WTC11 (cell line): Measurements from ENCODE around the gene SLCO1B1. TPM values are rescaled to one million over a fixed set of nuclear protein-coding genes. Genes with fewer than 3 reads are reported as not detected.

Experiments
- ATAC-seq: fragments of 200-7000 bp; cut with Tn5 transposase; 2 replicates; pipeline ENCODE4 v1.10.0; 2021; ENCODE audit warnings: mild to moderate bottlenecking, moderate library complexity
- CTCF ChIA-PET: fragments of 300-600 bp; sonication (Branson Sonifier 250); formaldehyde crosslinking; loops from one replicate; lab custom pipeline; 2021; ENCODE audit warnings: antibody characterized with exemption; lab: Charles Lee
- POLR2A ChIA-PET: fragments of 350-600 bp; sonication (Branson Sonifier 250); formaldehyde crosslinking; loops from one replicate; lab custom pipeline; 2021; ENCODE audit warnings: antibody characterized with exemption; lab: Charles Lee
- DNase-seq: peaks from one replicate; pipeline ENCODE4 v3.0.0; 2021; ENCODE audit warnings: low spot score
- H3K27ac Mint-ChIP-seq: 2 replicates; pipeline ENCODE4 v1.8.0; 2021; ENCODE audit warnings: mixed read lengths
- H3K27me3 Mint-ChIP-seq: 2 replicates; pipeline ENCODE4 v1.8.0; 2021; ENCODE audit warnings: low read depth, mild to moderate bottlenecking, moderate library complexity, mixed read lengths
- H3K36me3 Mint-ChIP-seq: 2 replicates; pipeline ENCODE4 v1.8.0; 2021; ENCODE audit warnings: mixed read lengths
- H3K4me1 Mint-ChIP-seq: 2 replicates; pipeline ENCODE4 v1.8.0; 2022; ENCODE audit warnings: mixed read lengths
- H3K4me3 Mint-ChIP-seq: 2 replicates; pipeline ENCODE4 v1.8.0; 2021; ENCODE audit warnings: mild to moderate bottlenecking, moderate library complexity, mixed read lengths
- H3K9me3 Mint-ChIP-seq: 2 replicates; pipeline ENCODE4 v1.8.0; 2021; ENCODE audit warnings: mixed read lengths
- CBFB ChIP-seq: sonication (generic); formaldehyde crosslinking; IDR thresholded peaks from 2 replicates; pipeline ENCODE4 v1.8.1; 2022; ENCODE audit warnings: mild to moderate bottlenecking, low read depth, missing genetic modification reagents
- CREB1 ChIP-seq: sonication (generic); formaldehyde crosslinking; IDR thresholded peaks from 2 replicates; pipeline ENCODE4 v1.8.0; 2023; ENCODE audit warnings: mild to moderate bottlenecking, missing genetic modification reagents
- FOXJ3 ChIP-seq: sonication (generic); formaldehyde crosslinking; IDR thresholded peaks from 2 replicates; pipeline ENCODE4 v1.9.0; 2021; ENCODE audit warnings: missing genetic modification reagents, mild to moderate bottlenecking, borderline replicate concordance
- KAT7 ChIP-seq: sonication (generic); formaldehyde crosslinking; IDR thresholded peaks from 2 replicates; pipeline ENCODE4 v1.8.1; 2023; ENCODE audit warnings: missing genetic modification reagents, mild to moderate bottlenecking, borderline replicate concordance
- NFE2L1 ChIP-seq: sonication (generic); formaldehyde crosslinking; IDR thresholded peaks from 2 replicates; pipeline ENCODE4 v1.8.1; 2023; ENCODE audit warnings: missing genetic modification reagents
- PRRX2 ChIP-seq: fragments of 250-450 bp; sonication (Bioruptor Pico); IDR thresholded peaks from 2 replicates; pipeline ENCODE4 v1.8.0; 2021; ENCODE audit warnings: mild to moderate bottlenecking
- SMAD4 ChIP-seq: sonication (generic); formaldehyde crosslinking; IDR thresholded peaks from 2 replicates; pipeline ENCODE4 v1.8.0; 2022; ENCODE audit warnings: mild to moderate bottlenecking, missing genetic modification reagents
- SOX15 ChIP-seq: fragments of 250-450 bp; sonication (Bioruptor Pico); IDR thresholded peaks from 2 replicates; pipeline ENCODE4 v1.9.0; 2021; ENCODE audit warnings: mild to moderate bottlenecking
- ZNF423 ChIP-seq: fragments of 250-450 bp; sonication (Bioruptor Pico); IDR thresholded peaks from 2 replicates; pipeline ENCODE4 v2.1.2; 2022; ENCODE audit warnings: mild to moderate bottlenecking, moderate library complexity
- total RNA-seq: library from RNA; stranded (reverse); gene quantifications from 3 replicates; pipeline ENCODE4 v1.2.3, GENCODE V29; 2021
- TF ChIP-seq, protein P1 (sequence below): sonication (generic); formaldehyde crosslinking; IDR thresholded peaks from 2 replicates; pipeline ENCODE4 v1.8.1; 2023; ENCODE audit warnings: mild to moderate bottlenecking, missing genetic modification reagents, borderline replicate concordance
- TF ChIP-seq, protein P2 (sequence below): fragments of 200-600 bp; IDR thresholded peaks from 2 replicates; pipeline ENCODE4 v1.8.0; 2022; ENCODE audit warnings: antibody characterized with exemption
- TF ChIP-seq, protein P3 (sequence below): fragments of 250-450 bp; sonication (Bioruptor Pico); IDR thresholded peaks from 2 replicates; pipeline ENCODE4 v1.9.0; 2021; ENCODE audit warnings: mild to moderate bottlenecking, borderline replicate concordance
- TF ChIP-seq, protein P4 (sequence below): sonication (generic); formaldehyde crosslinking; IDR thresholded peaks from 2 replicates; pipeline ENCODE4 v1.8.0; 2023; ENCODE audit warnings: mild to moderate bottlenecking, missing genetic modification reagents
- TF ChIP-seq, protein P5 (sequence below): fragments of 250-450 bp; sonication (Bioruptor Pico); conservative IDR thresholded peaks from 2 replicates; pipeline ENCODE4 v1.9.0; 2021; ENCODE audit warnings: mild to moderate bottlenecking
- TF ChIP-seq, protein P6 (sequence below): fragments of 250-450 bp; sonication (Bioruptor Pico); IDR thresholded peaks from 2 replicates; pipeline ENCODE4 v1.8.0; 2021; ENCODE audit warnings: mild to moderate bottlenecking

Gene SLCO1B1
- total RNA-seq, 1 experiment from 2014 or later: 0.52 TPM

DNA sequence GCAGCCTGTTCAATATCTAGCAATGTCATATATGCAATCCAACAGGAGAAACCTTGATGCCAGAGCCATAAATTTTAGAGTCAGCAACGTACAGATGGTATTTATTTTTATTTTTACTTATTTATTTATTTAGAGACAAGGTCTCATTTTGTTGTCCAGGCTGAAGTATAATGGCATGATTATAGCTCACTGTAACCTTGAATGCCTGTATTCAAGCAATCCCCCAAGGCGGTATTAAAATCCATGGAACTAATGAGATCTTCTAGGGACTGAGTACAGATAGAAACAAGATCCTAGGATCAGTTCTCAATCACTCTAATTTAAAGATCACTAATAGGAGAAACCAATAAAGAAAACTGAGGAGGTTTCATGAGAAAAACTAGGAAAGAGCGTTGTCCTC is 89.3 kb downstream of the SLCO1B1 start:
- ATAC-seq: no peak
- H3K4me3 Mint-ChIP-seq: no peak overlapping the region
- H3K36me3 Mint-ChIP-seq: no peaks in the 10 kb centered on the region
- no peak overlapping the region for H3K27ac Mint-ChIP-seq
- no peaks in the 10 kb centered on the region for H3K27me3 Mint-ChIP-seq
- peaks cover 9% of the 10 kb centered on the region for H3K4me1 Mint-ChIP-seq
- H3K9me3 Mint-ChIP-seq: 0 out of 2 replicates have a peak, but pooled peaks cover 4% of the 10 kb centered on the region
- no peak for TF ChIP-seq FOXJ3 (CRISPR knock-in tag)
- TF ChIP-seq PRRX2 (CRISPR knock-in tag): no peak
- no peak for TF ChIP-seq NFE2L1
- TF ChIP-seq CBFB: no peak
- TF ChIP-seq, protein P1, sequence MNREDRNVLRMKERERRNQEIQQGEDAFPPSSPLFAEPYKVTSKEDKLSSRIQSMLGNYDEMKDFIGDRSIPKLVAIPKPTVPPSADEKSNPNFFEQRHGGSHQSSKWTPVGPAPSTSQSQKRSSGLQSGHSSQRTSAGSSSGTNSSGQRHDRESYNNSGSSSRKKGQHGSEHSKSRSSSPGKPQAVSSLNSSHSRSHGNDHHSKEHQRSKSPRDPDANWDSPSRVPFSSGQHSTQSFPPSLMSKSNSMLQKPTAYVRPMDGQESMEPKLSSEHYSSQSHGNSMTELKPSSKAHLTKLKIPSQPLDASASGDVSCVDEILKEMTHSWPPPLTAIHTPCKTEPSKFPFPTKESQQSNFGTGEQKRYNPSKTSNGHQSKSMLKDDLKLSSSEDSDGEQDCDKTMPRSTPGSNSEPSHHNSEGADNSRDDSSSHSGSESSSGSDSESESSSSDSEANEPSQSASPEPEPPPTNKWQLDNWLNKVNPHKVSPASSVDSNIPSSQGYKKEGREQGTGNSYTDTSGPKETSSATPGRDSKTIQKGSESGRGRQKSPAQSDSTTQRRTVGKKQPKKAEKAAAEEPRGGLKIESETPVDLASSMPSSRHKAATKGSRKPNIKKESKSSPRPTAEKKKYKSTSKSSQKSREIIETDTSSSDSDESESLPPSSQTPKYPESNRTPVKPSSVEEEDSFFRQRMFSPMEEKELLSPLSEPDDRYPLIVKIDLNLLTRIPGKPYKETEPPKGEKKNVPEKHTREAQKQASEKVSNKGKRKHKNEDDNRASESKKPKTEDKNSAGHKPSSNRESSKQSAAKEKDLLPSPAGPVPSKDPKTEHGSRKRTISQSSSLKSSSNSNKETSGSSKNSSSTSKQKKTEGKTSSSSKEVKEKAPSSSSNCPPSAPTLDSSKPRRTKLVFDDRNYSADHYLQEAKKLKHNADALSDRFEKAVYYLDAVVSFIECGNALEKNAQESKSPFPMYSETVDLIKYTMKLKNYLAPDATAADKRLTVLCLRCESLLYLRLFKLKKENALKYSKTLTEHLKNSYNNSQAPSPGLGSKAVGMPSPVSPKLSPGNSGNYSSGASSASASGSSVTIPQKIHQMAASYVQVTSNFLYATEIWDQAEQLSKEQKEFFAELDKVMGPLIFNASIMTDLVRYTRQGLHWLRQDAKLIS: no peak
- TF ChIP-seq, protein P2, sequence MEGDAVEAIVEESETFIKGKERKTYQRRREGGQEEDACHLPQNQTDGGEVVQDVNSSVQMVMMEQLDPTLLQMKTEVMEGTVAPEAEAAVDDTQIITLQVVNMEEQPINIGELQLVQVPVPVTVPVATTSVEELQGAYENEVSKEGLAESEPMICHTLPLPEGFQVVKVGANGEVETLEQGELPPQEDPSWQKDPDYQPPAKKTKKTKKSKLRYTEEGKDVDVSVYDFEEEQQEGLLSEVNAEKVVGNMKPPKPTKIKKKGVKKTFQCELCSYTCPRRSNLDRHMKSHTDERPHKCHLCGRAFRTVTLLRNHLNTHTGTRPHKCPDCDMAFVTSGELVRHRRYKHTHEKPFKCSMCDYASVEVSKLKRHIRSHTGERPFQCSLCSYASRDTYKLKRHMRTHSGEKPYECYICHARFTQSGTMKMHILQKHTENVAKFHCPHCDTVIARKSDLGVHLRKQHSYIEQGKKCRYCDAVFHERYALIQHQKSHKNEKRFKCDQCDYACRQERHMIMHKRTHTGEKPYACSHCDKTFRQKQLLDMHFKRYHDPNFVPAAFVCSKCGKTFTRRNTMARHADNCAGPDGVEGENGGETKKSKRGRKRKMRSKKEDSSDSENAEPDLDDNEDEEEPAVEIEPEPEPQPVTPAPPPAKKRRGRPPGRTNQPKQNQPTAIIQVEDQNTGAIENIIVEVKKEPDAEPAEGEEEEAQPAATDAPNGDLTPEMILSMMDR: no peak
- TF ChIP-seq, protein P3, sequence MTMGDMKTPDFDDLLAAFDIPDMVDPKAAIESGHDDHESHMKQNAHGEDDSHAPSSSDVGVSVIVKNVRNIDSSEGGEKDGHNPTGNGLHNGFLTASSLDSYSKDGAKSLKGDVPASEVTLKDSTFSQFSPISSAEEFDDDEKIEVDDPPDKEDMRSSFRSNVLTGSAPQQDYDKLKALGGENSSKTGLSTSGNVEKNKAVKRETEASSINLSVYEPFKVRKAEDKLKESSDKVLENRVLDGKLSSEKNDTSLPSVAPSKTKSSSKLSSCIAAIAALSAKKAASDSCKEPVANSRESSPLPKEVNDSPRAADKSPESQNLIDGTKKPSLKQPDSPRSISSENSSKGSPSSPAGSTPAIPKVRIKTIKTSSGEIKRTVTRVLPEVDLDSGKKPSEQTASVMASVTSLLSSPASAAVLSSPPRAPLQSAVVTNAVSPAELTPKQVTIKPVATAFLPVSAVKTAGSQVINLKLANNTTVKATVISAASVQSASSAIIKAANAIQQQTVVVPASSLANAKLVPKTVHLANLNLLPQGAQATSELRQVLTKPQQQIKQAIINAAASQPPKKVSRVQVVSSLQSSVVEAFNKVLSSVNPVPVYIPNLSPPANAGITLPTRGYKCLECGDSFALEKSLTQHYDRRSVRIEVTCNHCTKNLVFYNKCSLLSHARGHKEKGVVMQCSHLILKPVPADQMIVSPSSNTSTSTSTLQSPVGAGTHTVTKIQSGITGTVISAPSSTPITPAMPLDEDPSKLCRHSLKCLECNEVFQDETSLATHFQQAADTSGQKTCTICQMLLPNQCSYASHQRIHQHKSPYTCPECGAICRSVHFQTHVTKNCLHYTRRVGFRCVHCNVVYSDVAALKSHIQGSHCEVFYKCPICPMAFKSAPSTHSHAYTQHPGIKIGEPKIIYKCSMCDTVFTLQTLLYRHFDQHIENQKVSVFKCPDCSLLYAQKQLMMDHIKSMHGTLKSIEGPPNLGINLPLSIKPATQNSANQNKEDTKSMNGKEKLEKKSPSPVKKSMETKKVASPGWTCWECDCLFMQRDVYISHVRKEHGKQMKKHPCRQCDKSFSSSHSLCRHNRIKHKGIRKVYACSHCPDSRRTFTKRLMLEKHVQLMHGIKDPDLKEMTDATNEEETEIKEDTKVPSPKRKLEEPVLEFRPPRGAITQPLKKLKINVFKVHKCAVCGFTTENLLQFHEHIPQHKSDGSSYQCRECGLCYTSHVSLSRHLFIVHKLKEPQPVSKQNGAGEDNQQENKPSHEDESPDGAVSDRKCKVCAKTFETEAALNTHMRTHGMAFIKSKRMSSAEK (CRISPR knock-in tag): no peak
- TF ChIP-seq SOX15: no peak
- TF ChIP-seq CREB1: no peak
- TF ChIP-seq SMAD4 (CRISPR knock-in tag): no peak
- no peak for TF ChIP-seq KAT7
- TF ChIP-seq ZNF423 (CRISPR knock-in tag): no peak
- TF ChIP-seq, protein P4, sequence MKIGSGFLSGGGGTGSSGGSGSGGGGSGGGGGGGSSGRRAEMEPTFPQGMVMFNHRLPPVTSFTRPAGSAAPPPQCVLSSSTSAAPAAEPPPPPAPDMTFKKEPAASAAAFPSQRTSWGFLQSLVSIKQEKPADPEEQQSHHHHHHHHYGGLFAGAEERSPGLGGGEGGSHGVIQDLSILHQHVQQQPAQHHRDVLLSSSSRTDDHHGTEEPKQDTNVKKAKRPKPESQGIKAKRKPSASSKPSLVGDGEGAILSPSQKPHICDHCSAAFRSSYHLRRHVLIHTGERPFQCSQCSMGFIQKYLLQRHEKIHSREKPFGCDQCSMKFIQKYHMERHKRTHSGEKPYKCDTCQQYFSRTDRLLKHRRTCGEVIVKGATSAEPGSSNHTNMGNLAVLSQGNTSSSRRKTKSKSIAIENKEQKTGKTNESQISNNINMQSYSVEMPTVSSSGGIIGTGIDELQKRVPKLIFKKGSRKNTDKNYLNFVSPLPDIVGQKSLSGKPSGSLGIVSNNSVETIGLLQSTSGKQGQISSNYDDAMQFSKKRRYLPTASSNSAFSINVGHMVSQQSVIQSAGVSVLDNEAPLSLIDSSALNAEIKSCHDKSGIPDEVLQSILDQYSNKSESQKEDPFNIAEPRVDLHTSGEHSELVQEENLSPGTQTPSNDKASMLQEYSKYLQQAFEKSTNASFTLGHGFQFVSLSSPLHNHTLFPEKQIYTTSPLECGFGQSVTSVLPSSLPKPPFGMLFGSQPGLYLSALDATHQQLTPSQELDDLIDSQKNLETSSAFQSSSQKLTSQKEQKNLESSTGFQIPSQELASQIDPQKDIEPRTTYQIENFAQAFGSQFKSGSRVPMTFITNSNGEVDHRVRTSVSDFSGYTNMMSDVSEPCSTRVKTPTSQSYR (CRISPR knock-in tag): no peak
- TF ChIP-seq, protein P5, sequence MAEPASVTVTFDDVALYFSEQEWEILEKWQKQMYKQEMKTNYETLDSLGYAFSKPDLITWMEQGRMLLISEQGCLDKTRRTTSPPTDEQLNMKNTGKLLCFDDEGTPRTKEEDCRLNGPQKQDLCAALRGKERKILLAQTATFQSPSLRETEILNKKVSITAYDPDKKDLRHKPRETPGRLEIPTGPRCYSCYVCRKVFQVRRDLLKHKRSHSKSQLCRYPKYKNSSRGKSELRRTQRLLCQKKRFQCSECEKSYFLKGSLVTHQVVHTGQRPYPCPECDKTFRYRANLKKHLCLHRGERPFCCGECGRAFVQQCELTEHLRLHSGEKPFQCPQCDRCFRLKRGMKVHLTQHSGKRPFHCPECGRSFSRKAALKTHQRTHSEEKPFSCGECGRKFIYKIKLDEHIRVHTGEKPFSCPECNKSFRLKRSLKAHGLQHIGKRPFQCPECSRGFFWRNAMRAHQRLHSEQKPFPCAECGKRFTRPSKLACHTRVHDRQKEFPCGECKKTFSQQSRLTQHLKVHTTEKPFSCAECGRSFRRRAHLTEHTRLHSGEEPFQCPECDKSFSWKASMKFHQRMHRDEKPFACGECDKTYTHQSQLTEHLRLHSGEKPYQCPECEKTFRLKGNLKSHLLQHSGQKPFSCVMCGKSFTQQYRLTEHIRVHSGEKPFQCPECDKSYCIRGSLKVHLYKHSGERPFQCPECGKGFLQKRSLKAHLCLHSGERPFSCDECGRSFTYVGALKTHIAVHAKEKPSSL (CRISPR knock-in tag): no peak
- TF ChIP-seq, protein P6, sequence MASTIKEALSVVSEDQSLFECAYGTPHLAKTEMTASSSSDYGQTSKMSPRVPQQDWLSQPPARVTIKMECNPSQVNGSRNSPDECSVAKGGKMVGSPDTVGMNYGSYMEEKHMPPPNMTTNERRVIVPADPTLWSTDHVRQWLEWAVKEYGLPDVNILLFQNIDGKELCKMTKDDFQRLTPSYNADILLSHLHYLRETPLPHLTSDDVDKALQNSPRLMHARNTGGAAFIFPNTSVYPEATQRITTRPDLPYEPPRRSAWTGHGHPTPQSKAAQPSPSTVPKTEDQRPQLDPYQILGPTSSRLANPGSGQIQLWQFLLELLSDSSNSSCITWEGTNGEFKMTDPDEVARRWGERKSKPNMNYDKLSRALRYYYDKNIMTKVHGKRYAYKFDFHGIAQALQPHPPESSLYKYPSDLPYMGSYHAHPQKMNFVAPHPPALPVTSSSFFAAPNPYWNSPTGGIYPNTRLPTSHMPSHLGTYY (CRISPR knock-in tag): no peak
- POLR2A ChIA-PET: no interaction called here
- CTCF ChIA-PET: no interaction called here
- no peak for DNase-seq
